ENCODE results near the gene TRPC4AP.

The TRPC4AP gene, protein sequence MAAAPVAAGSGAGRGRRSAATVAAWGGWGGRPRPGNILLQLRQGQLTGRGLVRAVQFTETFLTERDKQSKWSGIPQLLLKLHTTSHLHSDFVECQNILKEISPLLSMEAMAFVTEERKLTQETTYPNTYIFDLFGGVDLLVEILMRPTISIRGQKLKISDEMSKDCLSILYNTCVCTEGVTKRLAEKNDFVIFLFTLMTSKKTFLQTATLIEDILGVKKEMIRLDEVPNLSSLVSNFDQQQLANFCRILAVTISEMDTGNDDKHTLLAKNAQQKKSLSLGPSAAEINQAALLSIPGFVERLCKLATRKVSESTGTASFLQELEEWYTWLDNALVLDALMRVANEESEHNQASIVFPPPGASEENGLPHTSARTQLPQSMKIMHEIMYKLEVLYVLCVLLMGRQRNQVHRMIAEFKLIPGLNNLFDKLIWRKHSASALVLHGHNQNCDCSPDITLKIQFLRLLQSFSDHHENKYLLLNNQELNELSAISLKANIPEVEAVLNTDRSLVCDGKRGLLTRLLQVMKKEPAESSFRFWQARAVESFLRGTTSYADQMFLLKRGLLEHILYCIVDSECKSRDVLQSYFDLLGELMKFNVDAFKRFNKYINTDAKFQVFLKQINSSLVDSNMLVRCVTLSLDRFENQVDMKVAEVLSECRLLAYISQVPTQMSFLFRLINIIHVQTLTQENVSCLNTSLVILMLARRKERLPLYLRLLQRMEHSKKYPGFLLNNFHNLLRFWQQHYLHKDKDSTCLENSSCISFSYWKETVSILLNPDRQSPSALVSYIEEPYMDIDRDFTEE

DNA sequence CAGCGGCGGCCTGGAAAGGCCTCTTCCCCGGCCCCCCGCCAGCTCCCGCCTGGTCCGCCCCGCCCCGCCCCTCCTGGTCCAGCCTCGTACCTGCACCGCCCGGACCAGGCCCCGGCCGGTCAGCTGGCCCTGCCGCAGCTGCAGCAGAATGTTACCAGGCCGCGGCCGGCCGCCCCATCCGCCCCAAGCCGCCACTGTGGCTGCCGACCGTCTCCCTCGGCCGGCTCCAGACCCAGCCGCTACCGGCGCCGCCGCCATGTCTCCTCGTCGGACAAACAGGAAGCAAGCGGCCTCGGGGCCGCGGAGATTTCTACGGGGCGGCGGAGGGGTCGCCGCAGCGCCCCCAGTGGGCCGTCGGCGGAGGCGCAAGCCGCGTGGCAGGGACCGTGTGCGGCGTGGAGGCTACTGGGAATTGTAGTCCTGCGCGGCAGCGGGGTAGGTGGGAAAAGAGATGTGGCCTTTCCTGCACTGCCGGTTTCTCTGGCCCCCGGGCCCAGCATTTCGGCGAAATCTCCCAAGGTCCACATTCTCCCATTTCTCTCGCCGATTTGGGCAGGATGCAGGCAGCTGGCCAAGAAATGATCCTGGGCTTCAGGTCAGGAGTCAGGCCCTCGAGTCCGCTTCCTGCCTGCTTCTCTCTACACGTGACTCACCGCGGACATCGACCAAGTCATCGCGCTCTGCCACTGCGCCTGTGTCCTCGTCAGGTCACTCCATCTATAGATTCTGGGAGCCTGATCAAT lies at the start of gene TRPC4AP:
TSS of gene TRPC4AP (minus strand) at position 284 of the 743 bp plus-strand sequence. CDS start at position 258, 26 bp downstream.
- DNase-seq (ENCODE audit: extremely low read depth, insufficient read length): peak; percentile 95
- Histone ChIP-seq H3K36me3 (ENCODE audit: control insufficient read depth, insufficient read depth, low read length) (peaks cover 3% of the 10 kb centered on the region; the same call in 1 of the 2 replicates), H3K4me3 (replicated peaks; ENCODE audit: low read depth, low read length) (peak within 1 kb of the TSS; percentile 95), H3K27me3 (replicated peaks; ENCODE audit: control insufficient read depth, insufficient read depth, low read length) (no peaks in the 10 kb centered on the region)
- TF ChIP-seq, protein P1, sequence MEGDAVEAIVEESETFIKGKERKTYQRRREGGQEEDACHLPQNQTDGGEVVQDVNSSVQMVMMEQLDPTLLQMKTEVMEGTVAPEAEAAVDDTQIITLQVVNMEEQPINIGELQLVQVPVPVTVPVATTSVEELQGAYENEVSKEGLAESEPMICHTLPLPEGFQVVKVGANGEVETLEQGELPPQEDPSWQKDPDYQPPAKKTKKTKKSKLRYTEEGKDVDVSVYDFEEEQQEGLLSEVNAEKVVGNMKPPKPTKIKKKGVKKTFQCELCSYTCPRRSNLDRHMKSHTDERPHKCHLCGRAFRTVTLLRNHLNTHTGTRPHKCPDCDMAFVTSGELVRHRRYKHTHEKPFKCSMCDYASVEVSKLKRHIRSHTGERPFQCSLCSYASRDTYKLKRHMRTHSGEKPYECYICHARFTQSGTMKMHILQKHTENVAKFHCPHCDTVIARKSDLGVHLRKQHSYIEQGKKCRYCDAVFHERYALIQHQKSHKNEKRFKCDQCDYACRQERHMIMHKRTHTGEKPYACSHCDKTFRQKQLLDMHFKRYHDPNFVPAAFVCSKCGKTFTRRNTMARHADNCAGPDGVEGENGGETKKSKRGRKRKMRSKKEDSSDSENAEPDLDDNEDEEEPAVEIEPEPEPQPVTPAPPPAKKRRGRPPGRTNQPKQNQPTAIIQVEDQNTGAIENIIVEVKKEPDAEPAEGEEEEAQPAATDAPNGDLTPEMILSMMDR (IDR thresholded peaks at IDR 0.05; ENCODE audit: insufficient read depth, low read length, poor library complexity, severe bottlenecking): peak; percentile 79

DNA sequence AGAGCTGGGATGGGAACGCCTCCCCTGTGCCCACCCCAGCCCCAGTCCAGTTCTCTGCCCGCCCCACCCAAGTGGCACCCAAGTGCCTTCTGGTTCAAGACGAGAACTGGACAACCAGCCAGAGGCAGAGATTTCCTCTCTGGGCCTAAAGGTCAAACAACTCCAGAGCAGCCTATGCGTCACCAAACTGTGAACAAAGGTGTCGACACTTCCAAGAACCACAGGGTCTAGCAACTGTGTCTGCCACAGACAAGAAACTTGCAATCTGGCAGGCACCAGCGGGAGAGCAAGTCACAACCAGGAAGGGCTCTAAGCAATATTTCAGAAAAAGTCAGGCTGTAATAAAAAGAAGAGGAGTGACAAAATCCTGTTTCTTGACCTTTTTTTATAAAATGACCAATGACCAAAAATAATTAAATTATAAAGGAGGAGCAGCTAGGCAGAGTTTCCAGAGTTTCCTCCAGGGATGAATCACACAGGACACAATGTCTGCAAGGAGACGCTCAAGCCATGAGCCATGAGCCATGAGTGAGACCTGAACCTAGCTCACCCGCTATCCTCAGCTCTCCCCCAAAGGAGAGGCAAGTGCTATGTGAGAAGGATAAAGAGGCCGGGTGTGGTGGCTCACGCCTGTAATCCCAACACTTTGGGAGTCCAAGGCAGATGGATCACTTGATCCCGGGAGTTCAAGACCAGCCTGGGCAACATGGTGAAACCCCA lies 43.4 kb upstream of the TRPC4AP start:
- Histone ChIP-seq H3K36me3 (ENCODE audit: control insufficient read depth, insufficient read depth, low read length) (peaks cover 24% of the 10 kb centered on the region), H3K27me3 (replicated peaks; ENCODE audit: control insufficient read depth, insufficient read depth, low read length) (no peaks in the 10 kb centered on the region), H3K4me3 (replicated peaks; ENCODE audit: low read depth, low read length) (no peak overlapping the region)
- TF ChIP-seq, protein P1 (IDR thresholded peaks at IDR 0.05; ENCODE audit: insufficient read depth, low read length, poor library complexity, severe bottlenecking): no peak
- DNase-seq (ENCODE audit: extremely low read depth, insufficient read length): no peak

DNA sequence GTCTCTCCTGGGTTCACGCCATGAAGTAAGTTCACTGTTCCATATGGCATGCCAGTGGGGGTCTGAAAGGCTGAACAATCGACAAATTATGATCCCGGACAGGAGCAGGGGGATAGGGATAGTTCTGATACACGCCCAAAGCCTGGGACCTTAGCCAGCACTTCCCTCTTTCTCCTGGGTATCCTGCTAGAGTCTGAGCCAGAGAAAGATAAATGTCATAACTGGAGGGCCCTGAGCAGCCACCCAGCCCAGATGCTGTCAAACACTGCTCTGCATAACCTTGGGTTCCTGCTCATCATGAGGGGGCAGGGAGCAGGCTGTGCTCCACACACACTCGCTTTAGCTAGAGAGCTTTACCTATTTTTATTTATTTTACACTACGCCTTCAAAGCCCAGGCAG lies 42.3 kb upstream of the TRPC4AP start:
- TF ChIP-seq, protein P1 (IDR thresholded peaks at IDR 0.05; ENCODE audit: insufficient read depth, low read length, poor library complexity, severe bottlenecking): no peak
- Histone ChIP-seq H3K27me3 (replicated peaks; ENCODE audit: control insufficient read depth, insufficient read depth, low read length) (no peaks in the 10 kb centered on the region), H3K4me3 (replicated peaks; ENCODE audit: low read depth, low read length) (no peak overlapping the region), H3K36me3 (ENCODE audit: control insufficient read depth, insufficient read depth, low read length) (peaks cover 26% of the 10 kb centered on the region)
- no peak for DNase-seq (ENCODE audit: extremely low read depth, insufficient read length)

DNA sequence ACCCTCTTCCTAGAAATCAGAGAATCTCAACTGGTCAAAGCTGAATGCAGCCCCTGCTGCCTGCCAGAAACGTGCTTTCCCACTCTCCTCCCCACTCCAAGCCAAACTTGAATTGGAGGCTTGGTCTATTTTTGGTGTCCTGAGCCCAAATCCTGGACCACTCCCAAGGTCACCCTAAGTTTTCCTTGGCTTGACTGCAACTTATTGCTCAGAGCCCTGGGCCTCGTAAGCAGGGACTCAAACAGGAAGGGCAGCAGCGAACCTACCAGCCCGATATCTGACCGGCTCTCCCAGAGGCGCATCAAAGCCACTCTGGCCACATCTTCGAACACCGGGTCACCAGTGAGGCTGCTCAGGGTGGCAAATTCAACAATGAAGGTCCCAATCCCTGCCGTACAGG lies 41.9 kb upstream of the TRPC4AP start:
- DNase-seq (ENCODE audit: extremely low read depth, insufficient read length): no peak
- Histone ChIP-seq H3K36me3 (ENCODE audit: control insufficient read depth, insufficient read depth, low read length) (peaks cover 26% of the 10 kb centered on the region), H3K4me3 (replicated peaks; ENCODE audit: low read depth, low read length) (no peak overlapping the region), H3K27me3 (replicated peaks; ENCODE audit: control insufficient read depth, insufficient read depth, low read length) (no peaks in the 10 kb centered on the region)
- TF ChIP-seq, protein P1 (IDR thresholded peaks at IDR 0.05; ENCODE audit: insufficient read depth, low read length, poor library complexity, severe bottlenecking): no peak

DNA sequence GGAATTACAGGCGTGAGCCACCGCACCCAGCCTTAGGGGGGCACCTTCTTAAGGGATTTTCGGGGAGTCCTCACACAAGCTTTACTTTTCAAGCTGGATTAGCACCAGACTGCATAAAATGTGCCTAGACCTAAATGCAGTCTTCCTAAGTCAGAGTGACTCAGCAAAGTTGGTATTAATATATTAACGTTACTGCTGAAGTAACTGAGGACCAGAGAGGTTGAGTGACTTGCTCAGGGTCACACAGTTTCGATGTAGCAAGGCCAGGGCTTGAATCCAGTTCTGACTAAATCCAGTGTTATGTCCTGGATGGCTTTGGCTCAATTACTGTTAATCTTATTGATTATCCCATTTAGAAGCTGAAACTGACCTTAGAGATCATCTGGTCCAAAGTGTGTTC lies 41.1 kb upstream of the TRPC4AP start:
- TF ChIP-seq, protein P1 (IDR thresholded peaks at IDR 0.05; ENCODE audit: insufficient read depth, low read length, poor library complexity, severe bottlenecking): no peak
- H3K27me3 ChIP-seq (replicated peaks; ENCODE audit: control insufficient read depth, insufficient read depth, low read length): no peaks in the 10 kb centered on the region
- DNase-seq (ENCODE audit: extremely low read depth, insufficient read length): no peak
- no peak overlapping the region for H3K4me3 ChIP-seq (replicated peaks; ENCODE audit: low read depth, low read length)
- H3K36me3 ChIP-seq (ENCODE audit: control insufficient read depth, insufficient read depth, low read length): peaks cover 24% of the 10 kb centered on the region
